ENCODE results near the gene STPG4. TPM values are rescaled to one million over a fixed set of nuclear protein-coding genes. Genes with fewer than 3 reads are reported as not detected.
A peak's percentile ranks its signal among the peaks of the same experiment; 100 is the strongest.

Gene STPG4
- total RNA-seq, 1 experiment from 2014 or later = 10.6 TPM

DNA sequence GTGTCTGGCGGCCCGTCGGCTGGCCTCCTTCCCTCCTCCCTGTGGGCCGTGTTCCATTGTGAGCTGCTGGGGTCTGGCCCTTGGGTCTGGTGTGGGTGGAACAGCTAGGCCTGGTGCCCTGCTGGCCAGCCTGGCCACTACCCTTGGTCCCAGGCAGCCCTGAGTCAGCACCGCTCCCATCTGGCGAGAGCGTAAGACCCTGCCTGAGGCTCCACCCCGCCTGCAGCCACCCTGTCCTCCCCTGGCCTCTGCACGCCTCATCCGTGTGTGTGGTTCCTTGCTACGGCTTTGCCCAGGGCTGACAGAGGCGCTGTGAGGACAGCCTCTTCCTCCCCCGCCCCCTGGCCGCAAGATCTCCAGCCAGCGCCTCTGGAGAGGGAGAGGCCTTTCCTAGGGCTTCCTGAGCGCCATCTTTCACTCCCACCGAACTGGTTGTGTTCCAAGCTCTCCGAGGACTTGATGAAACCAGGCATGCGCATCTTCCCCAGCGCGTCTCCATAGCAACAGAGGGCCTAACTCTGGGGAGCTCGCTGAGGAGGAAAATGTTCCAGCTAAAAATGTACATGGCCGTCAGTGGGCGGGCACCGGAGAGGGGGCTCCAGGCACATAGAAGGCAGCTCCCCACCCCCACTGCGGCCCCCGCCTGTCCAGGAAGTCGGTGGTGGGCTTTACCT is 83.0 kb downstream of the STPG4 start:
- Histone ChIP-seq H2AFZ (ENCODE audit: low read depth, low read length, poor library complexity, severe bottlenecking) (no peak overlapping the region), H3K27ac (ENCODE audit: low read depth, low read length) (peak overlapping the region; percentile 71), H4K20me1 (ENCODE audit: insufficient read depth) (no peaks in the 10 kb centered on the region), H3K4me2 (ENCODE audit: low read length) (peak overlapping the region; percentile 82), H3K36me3 (ENCODE audit: control insufficient read depth in 1 of 2, insufficient read depth in 2 of 2, low read length in 2 of 2) (0 out of 4 replicates have a peak, but pooled peaks cover 0 to 3% of the 10 kb centered on the region in 2 experiments), H3K79me2 (ENCODE audit: insufficient read depth, low read length) (peaks cover 86% of the 10 kb centered on the region), H3K4me3 (replicated peaks in 1 of 2; ENCODE audit: low read depth in 1 of 2, low read length in 2 of 2) (no peak overlapping the region), H3K27me3 (ENCODE audit: insufficient read depth, low read length) (no peaks in the 10 kb centered on the region), H3K9ac (ENCODE audit: low read length) (peak overlapping the region; percentile 58), H3K9me3 (ENCODE audit: control insufficient read depth in 1 of 2, insufficient read depth in 1 of 2, low read depth in 1 of 2, low read length in 2 of 2) (no peaks in the 10 kb centered on the region), H3K4me1 (ENCODE audit: control insufficient read depth in 1 of 2, insufficient read depth in 2 of 2, low read length in 2 of 2) (peaks cover 66 to 100% of the 10 kb centered on the region in 2 experiments), H3K9me2 (ENCODE audit: insufficient read depth) (no peaks in the 10 kb centered on the region)
- no peak for DNase-seq (ENCODE audit: low read depth, low spot score)
- RAD21 ChIA-PET (ENCODE audit: low non-redundant PET in 1 of 2, low total read pairs in 2 of 2, uncharacterized antibody in 2 of 2, unreplicated experiment in 2 of 2) = interaction anchor here in 1 of 2 experiments (0.8 kb wide), 1 partner anchor 28 kb away, joined by 3 read pairs; no protein-coding TSS in a partner anchor
- no TSS peak for BruUV-seq (replicated peaks)
- TF ChIP-seq EZH2 (IDR thresholded peaks at IDR 0.05) (no peak), YY1 (IDR thresholded peaks at IDR 0.05; ENCODE audit: extremely low read depth, insufficient replicate concordance, low read depth, low read length) (no peak), JUND (IDR thresholded peaks at IDR 0.05) (no peak), POLR2AphosphoS5 (IDR thresholded peaks at IDR 0.05; ENCODE audit: low read depth, low read length) (no peak), SP1 (IDR thresholded peaks at IDR 0.05; ENCODE audit: low read depth) (no peak), ZNF274 (IDR thresholded peaks at IDR 0.05; ENCODE audit: low read depth, low read length) (no peak)
- TF ChIP-seq, protein P1, sequence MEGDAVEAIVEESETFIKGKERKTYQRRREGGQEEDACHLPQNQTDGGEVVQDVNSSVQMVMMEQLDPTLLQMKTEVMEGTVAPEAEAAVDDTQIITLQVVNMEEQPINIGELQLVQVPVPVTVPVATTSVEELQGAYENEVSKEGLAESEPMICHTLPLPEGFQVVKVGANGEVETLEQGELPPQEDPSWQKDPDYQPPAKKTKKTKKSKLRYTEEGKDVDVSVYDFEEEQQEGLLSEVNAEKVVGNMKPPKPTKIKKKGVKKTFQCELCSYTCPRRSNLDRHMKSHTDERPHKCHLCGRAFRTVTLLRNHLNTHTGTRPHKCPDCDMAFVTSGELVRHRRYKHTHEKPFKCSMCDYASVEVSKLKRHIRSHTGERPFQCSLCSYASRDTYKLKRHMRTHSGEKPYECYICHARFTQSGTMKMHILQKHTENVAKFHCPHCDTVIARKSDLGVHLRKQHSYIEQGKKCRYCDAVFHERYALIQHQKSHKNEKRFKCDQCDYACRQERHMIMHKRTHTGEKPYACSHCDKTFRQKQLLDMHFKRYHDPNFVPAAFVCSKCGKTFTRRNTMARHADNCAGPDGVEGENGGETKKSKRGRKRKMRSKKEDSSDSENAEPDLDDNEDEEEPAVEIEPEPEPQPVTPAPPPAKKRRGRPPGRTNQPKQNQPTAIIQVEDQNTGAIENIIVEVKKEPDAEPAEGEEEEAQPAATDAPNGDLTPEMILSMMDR (IDR thresholded peaks at IDR 0.05 in 2 of 3, conservative IDR thresholded peaks at IDR 0.05 in 1 of 3; ENCODE audit: borderline replicate concordance in 1 of 3, insufficient read depth in 1 of 3, low read depth in 2 of 3, low read length in 2 of 3) = no peak
- TF ChIP-seq, protein P2, sequence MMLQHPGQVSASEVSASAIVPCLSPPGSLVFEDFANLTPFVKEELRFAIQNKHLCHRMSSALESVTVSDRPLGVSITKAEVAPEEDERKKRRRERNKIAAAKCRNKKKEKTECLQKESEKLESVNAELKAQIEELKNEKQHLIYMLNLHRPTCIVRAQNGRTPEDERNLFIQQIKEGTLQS (IDR thresholded peaks at IDR 0.05) = no peak
- TF ChIP-seq, protein P3, sequence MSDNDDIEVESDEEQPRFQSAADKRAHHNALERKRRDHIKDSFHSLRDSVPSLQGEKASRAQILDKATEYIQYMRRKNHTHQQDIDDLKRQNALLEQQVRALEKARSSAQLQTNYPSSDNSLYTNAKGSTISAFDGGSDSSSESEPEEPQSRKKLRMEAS (IDR thresholded peaks at IDR 0.05) = no peak
- ATAC-seq = no peak
- CTCF ChIA-PET = no interaction called here
- POLR2A ChIA-PET = interaction anchor here (1.5 kb wide), 1 partner anchor 16 kb away, joined by 3 read pairs; no protein-coding TSS in a partner anchor
- intact Hi-C loops (cut with micrococcal nuclease) = no loop called here
